ENCODE measurements around the gene VWC2L. TPM values are rescaled to one million over a fixed set of nuclear protein-coding genes. Genes with fewer than 3 reads are reported as not detected.

The VWC2L gene
- total and polyA plus RNA-seq, 4 donors, result not detected

GRCh38 chr2:214507032-214507431, 96.2 kb downstream of the VWC2L start:
- Histone ChIP-seq H3K27ac (ENCODE audit: low read depth in 1 of 2, low read length in 2 of 2) (no peak overlapping the region), H3K4me1 (ENCODE audit: control insufficient read depth in 4 of 4, insufficient read depth in 4 of 4, low read length in 3 of 4) (no peaks in the 10 kb centered on the region), H3K4me3 (ENCODE audit: low read depth in 1 of 3, low read length in 3 of 3) (no peak overlapping the region), H3K27me3 (ENCODE audit: control insufficient read depth in 4 of 4, insufficient read depth in 4 of 4, low read length in 3 of 4) (peaks cover 0 to 3% (median 0%) of the 10 kb centered on the region in 4 donors), H3K9ac (ENCODE audit: low read depth in 1 of 2, low read length in 2 of 2) (no peak overlapping the region), H3K36me3 (ENCODE audit: control insufficient read depth in 4 of 4, insufficient read depth in 3 of 4, low read depth in 1 of 4, low read length in 3 of 4) (no peaks in the 10 kb centered on the region), H3K9me3 (ENCODE audit: control insufficient read depth in 4 of 4, low read length in 3 of 4) (no peaks in the 10 kb centered on the region)
- DNase-seq (ENCODE audit: low spot score), result no peak
- TF ChIP-seq CTCF (IDR thresholded peaks at IDR 0.05; ENCODE audit: low read depth, low read length, missing input control), result no peak
- TF ChIP-seq HNF4A (conservative IDR thresholded peaks at IDR 0.05), result no peak
- no peak for TF ChIP-seq NR2F2 (IDR thresholded peaks at IDR 0.05)
- no peak for TF ChIP-seq RXRA (IDR thresholded peaks at IDR 0.05)
- no peak for TF ChIP-seq EGR1 (IDR thresholded peaks at IDR 0.05; ENCODE audit: low read depth in 2 of 2)
- TF ChIP-seq SP1 (IDR thresholded peaks at IDR 0.05), result no peak
- TF ChIP-seq REST (IDR thresholded peaks at IDR 0.05), result no peak
- TF ChIP-seq FOXA2 (IDR thresholded peaks at IDR 0.05), result no peak
- no peak for TF ChIP-seq JUND (IDR thresholded peaks at IDR 0.05)
- no peak for TF ChIP-seq HNF4G (IDR thresholded peaks at IDR 0.05)
- TF ChIP-seq FOXA1 (IDR thresholded peaks at IDR 0.05), result no peak
- TF ChIP-seq, protein P1, sequence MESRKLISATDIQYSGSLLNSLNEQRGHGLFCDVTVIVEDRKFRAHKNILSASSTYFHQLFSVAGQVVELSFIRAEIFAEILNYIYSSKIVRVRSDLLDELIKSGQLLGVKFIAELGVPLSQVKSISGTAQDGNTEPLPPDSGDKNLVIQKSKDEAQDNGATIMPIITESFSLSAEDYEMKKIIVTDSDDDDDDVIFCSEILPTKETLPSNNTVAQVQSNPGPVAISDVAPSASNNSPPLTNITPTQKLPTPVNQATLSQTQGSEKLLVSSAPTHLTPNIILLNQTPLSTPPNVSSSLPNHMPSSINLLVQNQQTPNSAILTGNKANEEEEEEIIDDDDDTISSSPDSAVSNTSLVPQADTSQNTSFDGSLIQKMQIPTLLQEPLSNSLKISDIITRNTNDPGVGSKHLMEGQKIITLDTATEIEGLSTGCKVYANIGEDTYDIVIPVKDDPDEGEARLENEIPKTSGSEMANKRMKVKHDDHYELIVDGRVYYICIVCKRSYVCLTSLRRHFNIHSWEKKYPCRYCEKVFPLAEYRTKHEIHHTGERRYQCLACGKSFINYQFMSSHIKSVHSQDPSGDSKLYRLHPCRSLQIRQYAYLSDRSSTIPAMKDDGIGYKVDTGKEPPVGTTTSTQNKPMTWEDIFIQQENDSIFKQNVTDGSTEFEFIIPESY (IDR thresholded peaks at IDR 0.05), result no peak
- no peak for TF ChIP-seq TAF1 (conservative IDR thresholded peaks at IDR 0.05)

GRCh38 chr2:214514704-214515103, 103.8 kb downstream of the VWC2L start:
- DNase-seq (ENCODE audit: low spot score), result no peak
- WGBS, result 19% methylated on average over 1 of the region's 1 CpG
- H3K4me3 ChIP-seq (ENCODE audit: low read depth in 1 of 3, low read length in 3 of 3), result no peak overlapping the region
- no peak overlapping the region for H3K27ac ChIP-seq (ENCODE audit: low read depth in 1 of 2, low read length in 2 of 2)
- H3K27me3 ChIP-seq (ENCODE audit: control insufficient read depth in 4 of 4, insufficient read depth in 4 of 4, low read length in 3 of 4), result no peaks in the 10 kb centered on the region
- no peaks in the 10 kb centered on the region for H3K9me3 ChIP-seq (ENCODE audit: control insufficient read depth in 4 of 4, low read length in 3 of 4)
- H3K4me1 ChIP-seq (ENCODE audit: control insufficient read depth in 4 of 4, insufficient read depth in 4 of 4, low read length in 3 of 4), result no peaks in the 10 kb centered on the region
- H3K36me3 ChIP-seq (ENCODE audit: control insufficient read depth in 4 of 4, insufficient read depth in 3 of 4, low read depth in 1 of 4, low read length in 3 of 4), result no peaks in the 10 kb centered on the region
- TF ChIP-seq JUND (IDR thresholded peaks at IDR 0.05) (no peak), TAF1 (conservative IDR thresholded peaks at IDR 0.05) (no peak), MAX (IDR thresholded peaks at IDR 0.05) (no peak), EGR1 (IDR thresholded peaks at IDR 0.05; ENCODE audit: low read depth in 2 of 2) (no peak), GABPA (IDR thresholded peaks at IDR 0.05 in 1 of 2, conservative IDR thresholded peaks at IDR 0.05 in 1 of 2) (no peak), RXRA (IDR thresholded peaks at IDR 0.05) (no peak), NR2F2 (IDR thresholded peaks at IDR 0.05) (no peak), YY1 (IDR thresholded peaks at IDR 0.05) (no peak), SP1 (IDR thresholded peaks at IDR 0.05) (no peak), HNF4A (conservative IDR thresholded peaks at IDR 0.05) (no peak), RAD21 (IDR thresholded peaks at IDR 0.05) (no peak), FOXA1 (IDR thresholded peaks at IDR 0.05) (no peak), ATF3 (IDR thresholded peaks at IDR 0.05) (no peak), CTCF (IDR thresholded peaks at IDR 0.05; ENCODE audit: low read depth, low read length, missing input control) (no peak), HNF4G (IDR thresholded peaks at IDR 0.05) (no peak)
- TF ChIP-seq, protein P1 (IDR thresholded peaks at IDR 0.05), result no peak
- H3K9ac ChIP-seq (ENCODE audit: low read depth in 1 of 2, low read length in 2 of 2), result no peak overlapping the region
